Measurements from ENCODE around the gene PLA2G5. TPM values are rescaled to one million over a fixed set of nuclear protein-coding genes. Genes with fewer than 3 reads are reported as not detected.

PLA2G5 gene
- polyA plus RNA-seq, 3 donors: not detected

DNA sequence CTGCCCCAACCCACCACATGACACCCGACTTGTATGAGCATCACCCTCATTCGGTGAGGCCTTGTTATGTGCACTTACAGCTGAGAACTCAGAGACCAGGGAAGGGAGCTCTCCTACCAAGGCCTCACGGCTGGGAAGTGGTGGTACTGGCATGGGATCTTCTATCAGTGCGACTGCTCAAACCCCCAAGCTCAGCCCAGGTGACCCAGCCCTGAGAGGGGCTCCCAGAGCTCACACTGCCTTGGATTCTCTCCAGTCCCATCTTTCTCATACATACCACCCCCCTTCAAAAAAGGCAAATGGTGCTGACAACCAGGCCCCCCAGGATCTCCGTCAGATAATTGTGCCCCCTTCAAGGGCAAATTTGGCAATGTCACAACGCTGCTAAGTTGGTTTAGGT, 68.4 kb downstream of the PLA2G5 start:
- no peaks in the 10 kb centered on the region for H3K9me3 ChIP-seq (replicated peaks in 1 of 2; ENCODE audit: control insufficient read depth in 1 of 2, insufficient read depth in 1 of 2, low read length in 2 of 2)
- no peaks in the 10 kb centered on the region for H4K20me1 ChIP-seq (ENCODE audit: insufficient read depth, low read length)
- peaks cover 10 to 30% (median 15%) of the 10 kb centered on the region in 3 donors for H3K27me3 Mint-ChIP-seq (ENCODE audit: low read depth in 3 of 3)
- H3K36me3 Mint-ChIP-seq: no peaks in the 10 kb centered on the region
- peaks cover 0 to 3% (median 0%) of the 10 kb centered on the region in 7 donors for H3K9me3 Mint-ChIP-seq
- H3K36me3 ChIP-seq (replicated peaks in 1 of 2; ENCODE audit: control insufficient read depth in 1 of 2, insufficient read depth in 2 of 2, low read length in 2 of 2): no peaks in the 10 kb centered on the region
- intact Hi-C loops (cut with micrococcal nuclease): no loop called here
- H2AFZ ChIP-seq (ENCODE audit: insufficient read depth, low read depth, low read length, poor library complexity, severe bottlenecking): no peak overlapping the region
- no peak overlapping the region for H3K27ac ChIP-seq (ENCODE audit: low read depth in 1 of 2, low read length in 2 of 2)
- H3K79me2 ChIP-seq (ENCODE audit: insufficient read depth, low read length): no peaks in the 10 kb centered on the region
- H3K4me2 ChIP-seq (replicated peaks; ENCODE audit: extremely low read depth, low read length, poor library complexity, severe bottlenecking): no peak overlapping the region
- H3K27me3 ChIP-seq (ENCODE audit: control insufficient read depth in 2 of 2, insufficient read depth in 2 of 2, low read length in 2 of 2): no peaks in the 10 kb centered on the region
- no peak overlapping the region for H3K4me3 ChIP-seq (replicated peaks in 1 of 3; ENCODE audit: low read depth in 2 of 3, low read length in 3 of 3)
- no peak for DNase-seq
- H3K4me1 Mint-ChIP-seq: no peaks in the 10 kb centered on the region
- no peak overlapping the region for H3K4me3 Mint-ChIP-seq
- no peaks in the 10 kb centered on the region for H3K4me1 ChIP-seq (ENCODE audit: control insufficient read depth in 1 of 2, insufficient read depth in 2 of 2, low read length in 2 of 2)
- no peak overlapping the region for H3K27ac Mint-ChIP-seq
- no peak overlapping the region for H3K9ac ChIP-seq (ENCODE audit: insufficient read depth, low read length, poor library complexity, severe bottlenecking)
- TF ChIP-seq, protein P1, sequence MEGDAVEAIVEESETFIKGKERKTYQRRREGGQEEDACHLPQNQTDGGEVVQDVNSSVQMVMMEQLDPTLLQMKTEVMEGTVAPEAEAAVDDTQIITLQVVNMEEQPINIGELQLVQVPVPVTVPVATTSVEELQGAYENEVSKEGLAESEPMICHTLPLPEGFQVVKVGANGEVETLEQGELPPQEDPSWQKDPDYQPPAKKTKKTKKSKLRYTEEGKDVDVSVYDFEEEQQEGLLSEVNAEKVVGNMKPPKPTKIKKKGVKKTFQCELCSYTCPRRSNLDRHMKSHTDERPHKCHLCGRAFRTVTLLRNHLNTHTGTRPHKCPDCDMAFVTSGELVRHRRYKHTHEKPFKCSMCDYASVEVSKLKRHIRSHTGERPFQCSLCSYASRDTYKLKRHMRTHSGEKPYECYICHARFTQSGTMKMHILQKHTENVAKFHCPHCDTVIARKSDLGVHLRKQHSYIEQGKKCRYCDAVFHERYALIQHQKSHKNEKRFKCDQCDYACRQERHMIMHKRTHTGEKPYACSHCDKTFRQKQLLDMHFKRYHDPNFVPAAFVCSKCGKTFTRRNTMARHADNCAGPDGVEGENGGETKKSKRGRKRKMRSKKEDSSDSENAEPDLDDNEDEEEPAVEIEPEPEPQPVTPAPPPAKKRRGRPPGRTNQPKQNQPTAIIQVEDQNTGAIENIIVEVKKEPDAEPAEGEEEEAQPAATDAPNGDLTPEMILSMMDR (IDR thresholded peaks at IDR 0.05): no peak
- 100% methylated on average over 5 of the region's 6 CpGs for WGBS (ENCODE audit: insufficient coverage)

DNA sequence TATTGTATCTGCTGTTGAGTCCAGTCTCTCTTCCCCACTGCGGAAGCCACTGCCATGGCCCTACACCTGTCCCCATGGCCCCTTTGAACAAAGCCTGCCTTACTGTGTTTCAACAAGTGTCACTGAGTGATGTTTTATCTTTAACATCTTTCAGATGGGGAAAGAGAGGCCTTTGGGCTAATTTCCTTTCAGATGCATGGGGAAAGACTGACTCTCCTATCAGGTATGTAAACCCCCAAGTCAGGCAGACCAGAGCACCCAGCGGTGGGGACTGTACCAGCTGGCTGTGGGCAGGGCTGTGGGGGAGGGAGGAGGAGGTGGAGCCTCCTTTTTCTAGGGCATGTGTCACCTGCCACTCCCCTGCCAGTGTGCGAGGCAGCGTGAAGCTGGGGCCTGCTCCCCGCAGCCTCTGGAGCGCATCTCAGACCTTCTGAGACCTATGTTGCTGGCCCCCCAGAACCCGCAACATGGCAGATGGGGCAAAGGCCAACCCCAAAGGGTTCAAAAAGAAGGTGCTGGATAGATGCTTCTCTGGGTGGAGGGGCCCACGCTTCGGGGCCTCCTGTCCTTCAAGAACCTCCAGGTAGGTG, 69.1 kb downstream of the PLA2G5 start, which contains the start of gene PLA2G2F:
Gene PLA2G2F (plus strand): TSS at position 363 of the 590 bp plus-strand sequence. CDS start 105 bp downstream, at position 468.
- H3K36me3 ChIP-seq (replicated peaks in 1 of 2; ENCODE audit: control insufficient read depth in 1 of 2, insufficient read depth in 2 of 2, low read length in 2 of 2): no peaks in the 10 kb centered on the region
- H3K4me1 ChIP-seq (ENCODE audit: control insufficient read depth in 1 of 2, insufficient read depth in 2 of 2, low read length in 2 of 2): no peaks in the 10 kb centered on the region
- H3K79me2 ChIP-seq (ENCODE audit: insufficient read depth, low read length): no peaks in the 10 kb centered on the region
- intact Hi-C loops (cut with micrococcal nuclease): no loop called here
- Mint-ChIP-seq H3K27ac (peak within 1 kb of the TSS in 1 of 7 donors; percentile 36), H3K9me3 (peaks cover 0 to 3% (median 0%) of the 10 kb centered on the region in 7 donors), H3K4me1 (no peaks in the 10 kb centered on the region), H3K4me3 (no peak within 1 kb of the TSS), H3K27me3 (ENCODE audit: low read depth in 3 of 3) (peaks cover 7 to 30% (median 12%) of the 10 kb centered on the region in 3 donors), H3K36me3 (no peaks in the 10 kb centered on the region)
- no peak within 1 kb of the TSS for H2AFZ ChIP-seq (ENCODE audit: insufficient read depth, low read depth, low read length, poor library complexity, severe bottlenecking)
- no peak within 1 kb of the TSS for H3K4me3 ChIP-seq (replicated peaks in 1 of 3; ENCODE audit: low read depth in 2 of 3, low read length in 3 of 3)
- no peaks in the 10 kb centered on the region for H4K20me1 ChIP-seq (ENCODE audit: insufficient read depth, low read length)
- no peaks in the 10 kb centered on the region for H3K27me3 ChIP-seq (ENCODE audit: control insufficient read depth in 2 of 2, insufficient read depth in 2 of 2, low read length in 2 of 2)
- no peak within 1 kb of the TSS for H3K9ac ChIP-seq (ENCODE audit: insufficient read depth, low read length, poor library complexity, severe bottlenecking)
- no peak within 1 kb of the TSS for H3K4me2 ChIP-seq (replicated peaks; ENCODE audit: extremely low read depth, low read length, poor library complexity, severe bottlenecking)
- 96% methylated on average over 7 of the region's 9 CpGs for WGBS (ENCODE audit: insufficient coverage)
- no peaks in the 10 kb centered on the region for H3K9me3 ChIP-seq (replicated peaks in 1 of 2; ENCODE audit: control insufficient read depth in 1 of 2, insufficient read depth in 1 of 2, low read length in 2 of 2)
- no peak within 1 kb of the TSS for H3K27ac ChIP-seq (ENCODE audit: low read depth in 1 of 2, low read length in 2 of 2)
- TF ChIP-seq, protein P1 (IDR thresholded peaks at IDR 0.05): no peak
- DNase-seq: no peak
